Mesothelial cell of epicardium (in vitro differentiated cells): ENCODE results near the gene INSC. TPM values are rescaled to one million over a fixed set of nuclear protein-coding genes. Genes with fewer than 3 reads are reported as not detected.

Experiments used
- DNase-seq, 2 experiments: peaks; one replicate each; pipeline ENCODE4 v3.0.0; 2021; ENCODE audit warnings: low spot score in 2 of 2; ENCODE audit not compliant: unreplicated experiment in 2 of 2
- H3K27ac Mint-ChIP-seq: 2 replicates; pipeline ENCODE4 v1.8.0; 2021; ENCODE audit warnings: mixed read lengths
- H3K27me3 Mint-ChIP-seq: 2 replicates; pipeline ENCODE4 v1.8.0; 2021; ENCODE audit warnings: low read depth, mixed read lengths
- H3K36me3 Mint-ChIP-seq: 2 replicates; pipeline ENCODE4 v1.8.0; 2021; ENCODE audit warnings: mixed read lengths
- H3K4me1 Mint-ChIP-seq: 2 replicates; pipeline ENCODE4 v1.8.0; 2021; ENCODE audit warnings: mixed read lengths
- H3K4me3 Mint-ChIP-seq: 2 replicates; pipeline ENCODE4 v1.8.0; 2021; ENCODE audit warnings: mild to moderate bottlenecking, moderate library complexity, mixed read lengths
- H3K9me3 Mint-ChIP-seq: 2 replicates; pipeline ENCODE4 v1.8.0; 2021; ENCODE audit warnings: mixed read lengths
- CTCF ChIP-seq: fragments of 200-600 bp; sonication (generic); IDR thresholded peaks from one replicate; pipeline ENCODE4 v1.5.0; 2021; ENCODE audit warnings: antibody characterized with exemption; ENCODE audit not compliant: unreplicated experiment
- total RNA-seq: library from RNA; stranded (reverse); gene quantifications from 3 replicates; pipeline ENCODE4 v1.2.1, GENCODE V29; 2021

The INSC gene
- total RNA-seq, 1 donor from 2014 or later: not detected

GRCh38 chr11:15217416-15217815 lies 102.7 kb downstream of the INSC start:
- no peak overlapping the region for H3K4me3 Mint-ChIP-seq
- no peak overlapping the region for H3K27ac Mint-ChIP-seq
- peaks cover 7% of the 10 kb centered on the region for H3K4me1 Mint-ChIP-seq
- H3K9me3 Mint-ChIP-seq: no peaks in the 10 kb centered on the region
- TF ChIP-seq CTCF: no peak
- no peak for DNase-seq
- peaks cover 3% of the 10 kb centered on the region for H3K27me3 Mint-ChIP-seq
- H3K36me3 Mint-ChIP-seq: no peaks in the 10 kb centered on the region

- Mint-ChIP-seq H3K4me3 (no peak overlapping the region), H3K27ac (no peak overlapping the region), H3K4me1 (peaks cover 17% of the 10 kb centered on the region), H3K36me3 (no peaks in the 10 kb centered on the region), H3K9me3 (no peaks in the 10 kb centered on the region), H3K27me3 (peaks cover 23% of the 10 kb centered on the region)
- no peak for TF ChIP-seq CTCF
- DNase-seq: no peak
Observed at GRCh38 chr11:15222777-15223176, 108.1 kb downstream of the INSC start.

- Mint-ChIP-seq H3K9me3 (no peaks in the 10 kb centered on the region), H3K4me3 (no peak overlapping the region), H3K27ac (no peak overlapping the region), H3K36me3 (no peaks in the 10 kb centered on the region), H3K27me3 (peaks cover 25% of the 10 kb centered on the region), H3K4me1 (peaks cover 17% of the 10 kb centered on the region)
- no peak for DNase-seq
- no peak for TF ChIP-seq CTCF
Observed at GRCh38 chr11:15223318-15223717, 108.6 kb downstream of the INSC start.

- peaks cover 26% of the 10 kb centered on the region for H3K27me3 Mint-ChIP-seq
- DNase-seq: no peak
- H3K4me3 Mint-ChIP-seq: no peak overlapping the region
- no peaks in the 10 kb centered on the region for H3K9me3 Mint-ChIP-seq
- no peak for TF ChIP-seq CTCF
- no peaks in the 10 kb centered on the region for H3K36me3 Mint-ChIP-seq
- H3K27ac Mint-ChIP-seq: no peak overlapping the region
- peaks cover 14% of the 10 kb centered on the region for H3K4me1 Mint-ChIP-seq
Observed at GRCh38 chr11:15224466-15224865, 109.7 kb downstream of the INSC start.

- no peak overlapping the region for H3K27ac Mint-ChIP-seq
- TF ChIP-seq CTCF: no peak
- no peak overlapping the region for H3K4me3 Mint-ChIP-seq
Observed at GRCh38 chr11:15227011-15227410, 112.3 kb downstream of the INSC start.

GRCh38 chr11:15228331-15228849 lies 113.7 kb downstream of the INSC start:
- no peaks in the 10 kb centered on the region for H3K9me3 Mint-ChIP-seq
- H3K36me3 Mint-ChIP-seq: no peaks in the 10 kb centered on the region
- H3K27me3 Mint-ChIP-seq: peaks cover 24% of the 10 kb centered on the region
- peaks cover 4% of the 10 kb centered on the region for H3K4me1 Mint-ChIP-seq
- H3K27ac Mint-ChIP-seq: no peak overlapping the region
- no peak overlapping the region for H3K4me3 Mint-ChIP-seq
- no peak for TF ChIP-seq CTCF
- no peak for DNase-seq

More at GRCh38 chr11:15227011-15227410, 112.3 kb downstream of the INSC start:
- H3K4me1 Mint-ChIP-seq: peaks cover 10% of the 10 kb centered on the region
- DNase-seq: no peak
- no peaks in the 10 kb centered on the region for H3K9me3 Mint-ChIP-seq
- H3K36me3 Mint-ChIP-seq: no peaks in the 10 kb centered on the region
- H3K27me3 Mint-ChIP-seq: peaks cover 26% of the 10 kb centered on the region
